Kidney epithelial cell (primary cell): Measurements from ENCODE around the gene GABRB3. TPM values are rescaled to one million over a fixed set of nuclear protein-coding genes. Genes with fewer than 3 reads are reported as not detected.

Source experiments
- DNase-seq: peaks from one replicate; pipeline ENCODE4 v3.0.0-alpha.2; 2010; ENCODE audit warnings: low read depth
- H3K27me3 ChIP-seq: 2 replicates; pipeline ENCODE4 v1.6.0; 2011; ENCODE audit warnings: low read length; ENCODE audit not compliant: control insufficient read depth, insufficient read depth
- H3K36me3 ChIP-seq: 2 replicates; pipeline ENCODE4 v1.5.1; 2011; ENCODE audit warnings: low read length; ENCODE audit not compliant: control insufficient read depth, insufficient read depth
- H3K4me3 ChIP-seq: 2 replicates; pipeline ENCODE4 v1.5.1; 2011; ENCODE audit warnings: low read depth, mild to moderate bottlenecking, control low read depth, low read length
- CTCF ChIP-seq: IDR thresholded peaks from 2 replicates; pipeline ENCODE4 v1.5.1; 2011; ENCODE audit warnings: mild to moderate bottlenecking, moderate library complexity, low read length, control low read depth, inconsistent platforms; ENCODE audit not compliant: insufficient read depth, poor library complexity, severe bottlenecking
- total RNA-seq: library from RNA; depleted of rRNA; stranded (reverse); fragments of >200 nt; gene quantifications from 2 replicates; pipeline ENCODE4 v1.2.3, GENCODE V29; 2015

The GABRB3 gene
- total RNA-seq, 1 donor from 2014 or later: 0.21 TPM

- Histone ChIP-seq H3K4me3 (no peak overlapping the region), H3K27me3 (no peaks in the 10 kb centered on the region), H3K36me3 (no peaks in the 10 kb centered on the region)
- TF ChIP-seq CTCF: no peak
- no peak for DNase-seq
Observed at GRCh38 chr15:26561896-26562295, 211.0 kb downstream of the GABRB3 start.

GRCh38 chr15:26561130-26561529 is 211.7 kb downstream of the GABRB3 start:
- TF ChIP-seq CTCF: no peak
- no peak overlapping the region for H3K4me3 ChIP-seq

GRCh38 chr15:26555898-26556297 is 217.0 kb downstream of the GABRB3 start:
- no peak overlapping the region for H3K4me3 ChIP-seq
- H3K27me3 ChIP-seq: no peaks in the 10 kb centered on the region
- no peaks in the 10 kb centered on the region for H3K36me3 ChIP-seq
- no peak for TF ChIP-seq CTCF
- no peak for DNase-seq

More at GRCh38 chr15:26561130-26561529, 211.7 kb downstream of the GABRB3 start:
- H3K27me3 ChIP-seq: no peaks in the 10 kb centered on the region
- DNase-seq: no peak
- H3K36me3 ChIP-seq: no peaks in the 10 kb centered on the region

- DNase-seq: no peak
- no peak for TF ChIP-seq CTCF
Observed at GRCh38 chr15:26551473-26551872, 221.4 kb downstream of the GABRB3 start.

GRCh38 chr15:26550880-26551279 is 222.0 kb downstream of the GABRB3 start:
- TF ChIP-seq CTCF: no peak
- no peaks in the 10 kb centered on the region for H3K27me3 ChIP-seq
- no peak for DNase-seq
- no peaks in the 10 kb centered on the region for H3K36me3 ChIP-seq
- H3K4me3 ChIP-seq: no peak overlapping the region

More at GRCh38 chr15:26551473-26551872, 221.4 kb downstream of the GABRB3 start:
- Histone ChIP-seq H3K36me3 (no peaks in the 10 kb centered on the region), H3K4me3 (no peak overlapping the region), H3K27me3 (no peaks in the 10 kb centered on the region)

GRCh38 chr15:26537663-26538062 is 235.2 kb downstream of the GABRB3 start:
- Histone ChIP-seq H3K4me3 (no peak overlapping the region), H3K36me3 (no peaks in the 10 kb centered on the region), H3K27me3 (no peaks in the 10 kb centered on the region)
- DNase-seq: no peak
- no peak for TF ChIP-seq CTCF
